ENCODE data around the gene SEMA3B. TPM values are rescaled to one million over a fixed set of nuclear protein-coding genes. Genes with fewer than 3 reads are reported as not detected.

Gene SEMA3B
- polyA plus RNA-seq, 3 donors from 2014 or later = not detected

- Mint-ChIP-seq H3K36me3 (peaks cover 0 to 6% (median 4%) of the 10 kb centered on the region in 3 donors), H3K27me3 (ENCODE audit: low read depth in 3 of 3) (peaks cover 0 to 4% (median 4%) of the 10 kb centered on the region in 3 donors), H3K4me1 (peaks cover 48 to 49% of the 10 kb centered on the region in 2 donors), H3K9me3 (no peaks in the 10 kb centered on the region), H3K4me3 (peak overlapping the region in 4 of 5 donors; percentile 59 to 96 (median 72)), H3K27ac (peak overlapping the region in 3 of 6 donors; percentile 74 to 79 (median 76))
- no peak for DNase-seq
These were observed 49.2 kb downstream of the SEMA3B start for GRCh38 chr3:50318163-50318562.

GRCh38 chr3:50318615-50319014 lies 49.7 kb downstream of the SEMA3B start:
- DNase-seq = no peak
- Mint-ChIP-seq H3K4me3 (peak overlapping the region; percentile 65 to 96 (median 72)), H3K4me1 (peaks cover 48 to 49% of the 10 kb centered on the region in 2 donors), H3K27ac (peak overlapping the region; percentile 71 to 79 (median 75)), H3K27me3 (ENCODE audit: low read depth in 3 of 3) (peaks cover 0 to 4% (median 4%) of the 10 kb centered on the region in 3 donors), H3K36me3 (peaks cover 0 to 6% (median 4%) of the 10 kb centered on the region in 3 donors), H3K9me3 (no peaks in the 10 kb centered on the region)

- Mint-ChIP-seq H3K4me1 (peaks cover 43 to 46% of the 10 kb centered on the region in 2 donors), H3K27me3 (ENCODE audit: low read depth in 3 of 3) (peaks cover 0 to 4% (median 4%) of the 10 kb centered on the region in 3 donors), H3K9me3 (no peaks in the 10 kb centered on the region), H3K27ac (peak overlapping the region in 5 of 6 donors; percentile 74 to 79 (median 76)), H3K4me3 (peak overlapping the region; percentile 62 to 96 (median 74)), H3K36me3 (peaks cover 0 to 4% (median 3%) of the 10 kb centered on the region in 3 donors)
- no peak for DNase-seq
These were observed 50.4 kb downstream of the SEMA3B start for GRCh38 chr3:50319181-50319893.

- DNase-seq = no peak
- peaks cover 0 to 4% (median 4%) of the 10 kb centered on the region in 3 donors for H3K27me3 Mint-ChIP-seq (ENCODE audit: low read depth in 3 of 3)
- peaks cover 49 to 51% of the 10 kb centered on the region in 2 donors for H3K4me1 Mint-ChIP-seq
- H3K9me3 Mint-ChIP-seq = no peaks in the 10 kb centered on the region
- H3K4me3 Mint-ChIP-seq = peak overlapping the region; percentile 91 to 96 (median 94)
- H3K27ac Mint-ChIP-seq = peak overlapping the region in 5 of 6 donors; percentile 78 to 94 (median 90)
- H3K36me3 Mint-ChIP-seq = peaks cover 0 to 3% (median 2%) of the 10 kb centered on the region in 3 donors
These were observed 51.1 kb downstream of the SEMA3B start for GRCh38 chr3:50319894-50320625.

GRCh38 chr3:50320853-50321335 lies 51.9 kb downstream of the SEMA3B start:
- H3K4me1 Mint-ChIP-seq = peaks cover 48 to 50% of the 10 kb centered on the region in 2 donors
- H3K4me3 Mint-ChIP-seq = peak overlapping the region; percentile 91 to 96 (median 94)
- H3K27me3 Mint-ChIP-seq (ENCODE audit: low read depth in 3 of 3) = peaks cover 0 to 4% (median 4%) of the 10 kb centered on the region in 3 donors

GRCh38 chr3:50321336-50322114 lies 52.6 kb downstream of the SEMA3B start:
- peak; percentile 80 to 82 (median 81) for DNase-seq
- Mint-ChIP-seq H3K27ac (peak overlapping the region; percentile 80 to 92 (median 88)), H3K4me3 (peak overlapping the region; percentile 81 to 86 (median 85)), H3K27me3 (ENCODE audit: low read depth in 3 of 3) (peaks cover 0 to 3% (median 2%) of the 10 kb centered on the region in 3 donors), H3K4me1 (peaks cover 44 to 46% of the 10 kb centered on the region in 2 donors), H3K36me3 (no peaks in the 10 kb centered on the region), H3K9me3 (no peaks in the 10 kb centered on the region)

More at GRCh38 chr3:50320853-50321335, 51.9 kb downstream of the SEMA3B start:
- H3K27ac Mint-ChIP-seq = peak overlapping the region; percentile 69 to 94 (median 90)
- no peak for DNase-seq
- no peaks in the 10 kb centered on the region for H3K9me3 Mint-ChIP-seq
- H3K36me3 Mint-ChIP-seq = no peaks in the 10 kb centered on the region

- H3K36me3 Mint-ChIP-seq = no peaks in the 10 kb centered on the region
- peak overlapping the region in 4 of 5 donors; percentile 82 to 86 (median 85) for H3K4me3 Mint-ChIP-seq
- peaks cover 0 to 2% (median 0%) of the 10 kb centered on the region in 3 donors for H3K27me3 Mint-ChIP-seq (ENCODE audit: low read depth in 3 of 3)
- peaks cover 43 to 46% of the 10 kb centered on the region in 2 donors for H3K4me1 Mint-ChIP-seq
- no peak overlapping the region for H3K27ac Mint-ChIP-seq
- no peaks in the 10 kb centered on the region for H3K9me3 Mint-ChIP-seq
- DNase-seq = no peak
These were observed 53.1 kb downstream of the SEMA3B start for GRCh38 chr3:50322115-50322385.

GRCh38 chr3:50322386-50323091 lies 53.6 kb downstream of the SEMA3B start, which contains the start of gene HYAL2:
TSS of gene HYAL2 (minus strand) at chr3:50322745. CDS start at chr3:50320489, 2,256 bp downstream.
- peak within 1 kb of the TSS; percentile 81 to 86 (median 85) for H3K4me3 Mint-ChIP-seq
- H3K9me3 Mint-ChIP-seq = no peaks in the 10 kb centered on the region
- no peak for DNase-seq
- H3K27me3 Mint-ChIP-seq (ENCODE audit: low read depth in 3 of 3) = peaks cover 0 to 2% (median 0%) of the 10 kb centered on the region in 3 donors
- H3K27ac Mint-ChIP-seq = peak within 1 kb of the TSS; percentile 80 to 92 (median 88)
- H3K4me1 Mint-ChIP-seq = peaks cover 46 to 48% of the 10 kb centered on the region in 2 donors
- H3K36me3 Mint-ChIP-seq = no peaks in the 10 kb centered on the region

- peak overlapping the region in 5 of 6 donors; percentile 5 to 75 (median 59) for H3K27ac Mint-ChIP-seq
- H3K4me1 Mint-ChIP-seq = peaks cover 47 to 53% of the 10 kb centered on the region in 2 donors
- peaks cover 0 to 5% (median 0%) of the 10 kb centered on the region in 3 donors for H3K27me3 Mint-ChIP-seq (ENCODE audit: low read depth in 3 of 3)
- no peak for DNase-seq
- no peaks in the 10 kb centered on the region for H3K9me3 Mint-ChIP-seq
- H3K4me3 Mint-ChIP-seq = peak overlapping the region in 3 of 5 donors; percentile 39 to 62 (median 58)
- H3K36me3 Mint-ChIP-seq = no peaks in the 10 kb centered on the region
These were observed 54.2 kb downstream of the SEMA3B start for GRCh38 chr3:50323092-50323600.

- peaks cover 47 to 53% of the 10 kb centered on the region in 2 donors for H3K4me1 Mint-ChIP-seq
- H3K36me3 Mint-ChIP-seq = no peaks in the 10 kb centered on the region
- peaks cover 0 to 5% (median 2%) of the 10 kb centered on the region in 3 donors for H3K27me3 Mint-ChIP-seq (ENCODE audit: low read depth in 3 of 3)
- H3K27ac Mint-ChIP-seq = peak overlapping the region in 4 of 6 donors; percentile 18 to 75 (median 49)
- no peak for DNase-seq
- no peaks in the 10 kb centered on the region for H3K9me3 Mint-ChIP-seq
- H3K4me3 Mint-ChIP-seq = no peak overlapping the region
These were observed 54.8 kb downstream of the SEMA3B start for GRCh38 chr3:50323614-50324199.

GRCh38 chr3:50324351-50325112 lies 55.6 kb downstream of the SEMA3B start:
- peak overlapping the region; percentile 36 to 88 (median 71) for H3K27ac Mint-ChIP-seq
- peaks cover 0 to 10% (median 2%) of the 10 kb centered on the region in 3 donors for H3K27me3 Mint-ChIP-seq (ENCODE audit: low read depth in 3 of 3)
- H3K9me3 Mint-ChIP-seq = no peaks in the 10 kb centered on the region
- peak overlapping the region in 2 of 5 donors; percentile 2 to 40 for H3K4me3 Mint-ChIP-seq
- no peaks in the 10 kb centered on the region for H3K36me3 Mint-ChIP-seq
- peaks cover 39 to 46% of the 10 kb centered on the region in 2 donors for H3K4me1 Mint-ChIP-seq
- peak; percentile 47 to 56 (median 56) for DNase-seq
